Activated CD4-positive, alpha-beta T cell treated with anti-CD3 and anti-CD28 coated beads, Interleukin-2, amount 50 U/mL, for 1 hour (primary cell): ENCODE measurements around the gene ZFPM1.
A peak's percentile ranks its signal among the peaks of the same experiment; 100 is the strongest.

Experiments used
- DNase-seq: peaks from one replicate; pipeline ENCODE4 v3.0.0-alpha.2; 2020

Gene ZFPM1

GRCh38 chr16:88502776-88503280, 49.7 kb downstream of the ZFPM1 start:
- no peak for DNase-seq

- DNase-seq, result no peak
Measured at GRCh38 chr16:88503374-88503770, 50.3 kb downstream of the ZFPM1 start.

- DNase-seq, result no peak
Measured at GRCh38 chr16:88503771-88504488, 50.9 kb downstream of the ZFPM1 start.

GRCh38 chr16:88504489-88505404, 51.7 kb downstream of the ZFPM1 start:
- no peak for DNase-seq

- peak; percentile 70 for DNase-seq
Measured at GRCh38 chr16:88505405-88506082, 52.5 kb downstream of the ZFPM1 start.

GRCh38 chr16:88506723-88507122, 53.6 kb downstream of the ZFPM1 start:
- DNase-seq, result no peak

GRCh38 chr16:88507231-88507743, 54.2 kb downstream of the ZFPM1 start:
- DNase-seq, result no peak

GRCh38 chr16:88508376-88508867, 55.3 kb downstream of the ZFPM1 start:
- DNase-seq, result no peak

GRCh38 chr16:88508868-88509748, 56.0 kb downstream of the ZFPM1 start:
- DNase-seq, result no peak

- DNase-seq, result no peak
Measured at GRCh38 chr16:88509749-88510069, 56.6 kb downstream of the ZFPM1 start.

- no peak for DNase-seq
Measured at GRCh38 chr16:88510091-88510994, 57.3 kb downstream of the ZFPM1 start.

GRCh38 chr16:88511060-88511459, 58.0 kb downstream of the ZFPM1 start:
- no peak for DNase-seq

- no peak for DNase-seq
Measured at GRCh38 chr16:88511906-88512305, 58.8 kb downstream of the ZFPM1 start.

- no peak for DNase-seq
Measured at GRCh38 chr16:88512728-88513696, 59.9 kb downstream of the ZFPM1 start.

GRCh38 chr16:88514070-88514469, 61.0 kb downstream of the ZFPM1 start:
- DNase-seq, result no peak

- no peak for DNase-seq
Measured at GRCh38 chr16:88514526-88515232, 61.6 kb downstream of the ZFPM1 start.

- no peak for DNase-seq
Measured at GRCh38 chr16:88515371-88515770, 62.3 kb downstream of the ZFPM1 start.

GRCh38 chr16:88515925-88516594, 63.0 kb downstream of the ZFPM1 start:
- no peak for DNase-seq
